Measurements from ENCODE around the gene SMIM24.
A peak's percentile ranks its signal among the peaks of the same experiment; 100 is the strongest.
"Not testable (repeated sequence)": the region's sequence is repeated elsewhere in the genome, so short reads cannot be mapped to it uniquely, and the experiment has no call there.

The SMIM24 gene

DNA sequence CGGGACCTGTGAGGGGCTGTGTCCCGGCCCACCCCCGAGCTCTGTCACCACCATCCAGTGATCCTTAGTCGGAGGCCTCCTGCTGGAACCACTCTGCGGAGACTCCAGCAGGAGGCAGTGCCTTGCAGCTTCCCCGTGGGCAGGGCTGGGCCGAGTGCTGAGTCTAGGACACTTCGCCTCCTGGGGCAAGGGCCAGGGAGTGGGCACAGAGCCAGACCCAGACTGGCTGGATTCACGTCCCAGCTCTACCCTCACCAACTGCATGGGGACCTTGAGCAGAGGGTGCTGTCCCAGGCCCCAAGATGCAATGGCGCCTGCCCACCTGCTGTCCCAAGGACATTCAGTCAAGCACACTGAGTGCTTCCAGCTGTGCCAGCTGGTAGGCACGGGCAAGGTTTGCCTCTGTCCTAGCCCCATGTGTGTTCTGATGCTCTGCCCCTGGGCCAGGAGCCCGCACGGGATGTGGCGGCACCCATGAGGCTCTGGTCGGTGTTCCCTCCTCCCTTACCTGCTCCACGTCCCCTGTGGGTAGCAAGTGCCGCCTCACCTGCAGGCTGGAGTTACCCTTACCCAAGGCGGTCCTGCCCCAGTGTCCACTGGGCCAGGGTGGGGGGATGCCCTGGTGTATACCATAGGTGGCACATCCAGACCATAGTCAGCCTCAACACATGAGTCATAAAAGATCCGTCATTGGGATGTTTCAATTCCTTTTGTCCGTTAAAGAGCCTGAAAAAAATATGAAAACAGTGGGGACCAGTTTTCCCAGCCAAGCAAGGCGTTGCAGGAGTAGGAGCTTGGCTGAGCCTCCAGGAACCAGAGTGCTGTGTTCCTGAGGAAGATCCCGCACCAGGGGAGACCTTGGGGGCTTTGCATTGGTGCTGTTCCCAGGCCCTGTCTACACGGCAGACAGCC, 33.2 kb upstream of the SMIM24 start:
- DNase-seq, result no peak

GRCh38 chr19:3512562-3513228, 32.4 kb upstream of the SMIM24 start:
- DNase-seq, result no peak

- no peak for DNase-seq
Measured at GRCh38 chr19:3511506-3512251, 31.4 kb upstream of the SMIM24 start.

DNA sequence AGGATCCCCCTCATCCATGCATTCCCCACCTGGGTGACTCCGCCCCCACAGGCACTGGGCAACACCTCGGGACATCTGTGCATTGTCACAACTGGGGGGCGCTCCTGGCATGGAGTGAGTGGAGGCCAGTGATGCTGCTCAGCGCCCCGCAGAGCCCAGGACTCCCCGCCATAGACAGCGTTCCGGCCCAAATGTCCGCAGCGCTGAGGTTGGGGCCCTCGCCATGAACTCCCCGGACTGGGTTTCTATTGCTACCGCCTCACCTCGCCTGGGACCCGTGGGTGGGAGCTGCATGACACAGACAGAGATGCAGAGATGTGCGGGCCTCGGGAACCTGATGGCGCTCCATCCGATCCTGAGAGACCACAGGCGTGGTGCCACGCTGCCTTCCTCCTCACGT, 30.4 kb upstream of the SMIM24 start:
- DNase-seq, result no peak

GRCh38 chr19:3509566-3509989, 29.3 kb upstream of the SMIM24 start:
- DNase-seq, result no peak

DNA sequence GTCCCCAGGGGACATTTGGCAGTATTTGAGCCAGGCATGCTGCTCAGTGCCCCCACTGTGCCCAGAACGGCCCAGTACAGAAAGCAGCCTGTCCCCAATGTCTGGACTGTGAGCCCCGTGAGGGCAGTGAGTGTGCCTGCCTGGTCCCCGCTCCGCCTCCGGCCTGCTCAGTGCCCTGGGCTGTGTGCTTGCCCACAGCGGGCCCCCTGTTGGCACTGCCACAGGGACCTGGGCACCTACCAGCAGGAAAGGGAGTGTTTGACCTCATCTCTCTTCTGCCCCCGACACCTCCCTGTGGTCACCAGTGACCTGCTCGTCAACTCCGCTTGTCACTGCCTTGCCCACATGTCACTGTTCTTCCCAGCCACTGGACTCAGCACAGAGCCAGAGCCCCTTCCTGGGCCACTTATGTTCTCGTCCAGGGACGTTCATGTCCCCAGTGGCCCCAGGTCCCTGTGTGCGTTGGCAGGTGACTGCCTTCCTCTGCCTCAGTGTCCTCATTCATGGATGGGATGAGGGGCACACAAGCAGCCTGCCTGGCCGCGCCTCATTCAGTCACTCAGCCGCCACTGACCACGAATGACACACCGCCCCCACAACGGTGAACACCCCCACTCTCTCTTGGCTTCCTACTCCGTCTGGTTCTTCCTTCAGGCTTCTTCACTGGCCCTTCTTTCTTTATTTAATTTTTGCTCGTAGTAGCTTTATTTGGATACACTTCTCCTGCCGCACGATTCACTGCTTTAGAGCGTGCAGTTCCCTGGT, 28.6 kb upstream of the SMIM24 start:
- DNase-seq, result no peak

- DNase-seq, result not testable (repeated sequence)
Measured at GRCh38 chr19:3508121-3508661, 27.9 kb upstream of the SMIM24 start.

DNA sequence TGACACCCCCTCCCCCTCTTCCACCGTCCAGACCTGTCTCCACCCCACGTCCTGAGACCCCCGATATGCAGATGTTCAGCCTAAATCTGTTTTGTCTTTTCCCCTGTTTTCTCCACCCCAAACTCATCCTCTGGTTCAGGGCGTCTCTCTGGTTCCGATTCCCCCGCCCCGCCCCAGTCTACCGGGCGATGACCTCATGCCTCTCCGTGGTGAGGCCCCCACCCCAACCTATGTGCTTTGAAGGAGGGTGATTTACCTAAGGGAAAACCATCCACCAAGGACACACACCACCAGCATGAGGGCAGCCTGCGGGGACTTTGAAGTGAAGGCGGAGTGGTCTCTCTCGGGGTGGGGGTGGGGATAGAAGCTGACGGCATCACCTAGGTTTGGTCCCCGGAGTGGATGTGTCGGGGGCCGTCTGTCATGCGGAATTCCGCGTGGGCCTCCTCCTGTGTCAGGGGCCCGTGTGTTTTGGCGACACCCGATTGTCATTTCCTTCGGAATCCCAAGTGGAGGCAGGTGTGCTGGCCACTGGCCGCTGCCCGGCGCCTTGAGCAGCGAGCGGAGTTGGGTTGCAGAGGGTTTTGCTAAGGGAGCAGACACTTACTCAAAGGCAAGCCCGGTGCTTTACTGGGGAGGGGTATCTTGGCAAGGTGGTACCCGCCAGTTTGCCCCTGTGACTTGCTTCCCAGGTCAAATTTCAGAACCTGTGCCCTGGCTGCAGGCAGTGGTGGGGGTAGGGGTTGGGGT, 27.2 kb upstream of the SMIM24 start:
- peak; percentile 29 to 53 for DNase-seq

- DNase-seq, result peak; percentile 55 to 57
Measured at GRCh38 chr19:3506384-3507340, 26.3 kb upstream of the SMIM24 start.

DNA sequence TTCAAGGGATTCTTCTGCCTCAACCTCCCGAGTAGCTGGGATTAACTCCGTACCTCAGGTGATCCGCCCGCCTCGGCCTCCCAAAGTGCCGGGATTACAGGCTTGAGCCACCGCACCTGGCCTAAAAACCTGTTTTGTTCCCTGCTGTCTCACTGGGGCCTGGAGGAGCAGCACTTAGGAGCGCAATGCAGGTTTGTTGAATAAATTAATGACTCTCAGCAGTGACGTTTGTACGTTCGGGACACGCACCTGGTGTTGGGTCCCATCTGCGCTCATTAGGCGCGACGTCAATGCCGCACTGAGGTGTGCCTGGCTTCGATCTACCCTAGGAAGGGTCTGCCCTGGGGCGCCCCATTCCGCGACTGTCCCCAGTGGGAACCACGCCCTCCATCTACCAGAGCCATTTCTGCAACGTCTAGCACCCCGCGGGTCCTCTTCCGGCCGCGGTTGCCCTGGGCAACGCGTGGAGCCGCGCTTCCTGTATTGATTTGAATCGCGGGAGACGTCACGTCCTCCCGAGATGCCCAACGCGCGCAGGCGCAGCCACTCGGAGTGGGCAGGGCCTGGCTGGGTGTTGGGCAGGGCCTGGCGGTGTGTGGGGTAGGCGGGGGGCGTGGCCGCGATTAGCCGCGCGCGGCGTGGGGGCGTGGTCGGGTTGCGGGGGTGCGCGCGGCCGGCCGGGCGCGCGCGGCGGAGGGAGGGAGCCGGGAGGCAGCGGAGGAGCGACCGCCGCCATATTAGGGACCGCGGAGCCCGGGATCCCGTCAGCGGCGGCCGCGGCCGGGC, 25.5 kb upstream of the SMIM24 start, which contains the start of gene FZR1:
Gene FZR1, plus strand, starts transcription at position 714 of the 786 bp plus-strand sequence. CDS start 16,679 bp downstream, outside the sequence.
- peak; percentile 100 for DNase-seq

DNA sequence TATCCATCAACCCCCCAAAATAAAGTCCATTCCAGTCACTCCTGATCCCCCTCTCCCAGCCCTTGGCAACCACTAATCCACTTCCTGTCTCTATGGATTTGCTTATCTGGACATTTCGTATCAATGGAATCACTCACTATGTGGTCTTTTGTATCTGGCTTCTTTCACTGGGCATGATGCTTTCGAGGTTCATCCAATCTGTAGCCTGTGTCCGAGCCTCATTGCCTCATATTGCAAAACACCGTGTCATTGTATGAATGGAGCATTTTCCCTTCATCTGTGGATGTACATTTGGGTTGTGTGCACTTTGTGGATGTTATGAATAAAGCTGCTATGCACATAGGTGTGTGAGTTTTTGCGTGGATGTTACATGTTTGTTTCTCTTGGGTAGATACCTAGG, 24.4 kb upstream of the SMIM24 start:
- DNase-seq, result no peak

DNA sequence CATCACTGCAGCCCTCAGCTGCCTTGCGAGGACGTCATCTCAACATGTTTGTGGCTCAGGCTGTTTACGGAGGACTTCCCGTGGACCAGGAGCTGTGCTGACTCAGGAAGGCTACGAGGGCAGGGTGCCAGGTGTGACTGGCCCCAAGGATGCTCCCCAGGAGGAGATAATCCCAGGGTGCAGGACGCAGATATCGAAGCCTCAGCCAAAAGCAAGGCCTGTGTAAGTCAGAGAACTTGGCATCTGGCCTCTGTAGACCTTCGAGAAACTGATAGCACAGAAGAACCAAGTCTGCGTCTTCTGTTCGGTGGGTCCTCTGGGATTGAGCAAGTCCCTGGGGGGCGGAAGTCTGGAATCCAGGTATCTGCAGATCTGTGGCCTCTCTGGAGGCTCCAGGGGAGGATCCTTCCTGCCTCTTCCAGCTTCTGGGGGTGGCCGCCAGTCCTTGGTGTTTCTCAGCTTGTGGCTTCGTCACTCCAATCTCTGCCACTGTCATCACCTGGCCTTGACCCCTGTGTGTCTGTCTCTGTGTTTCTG, 22.8 kb upstream of the SMIM24 start:
- DNase-seq, result no peak

GRCh38 chr19:3501780-3502179, 21.5 kb upstream of the SMIM24 start:
- no peak for DNase-seq

DNA sequence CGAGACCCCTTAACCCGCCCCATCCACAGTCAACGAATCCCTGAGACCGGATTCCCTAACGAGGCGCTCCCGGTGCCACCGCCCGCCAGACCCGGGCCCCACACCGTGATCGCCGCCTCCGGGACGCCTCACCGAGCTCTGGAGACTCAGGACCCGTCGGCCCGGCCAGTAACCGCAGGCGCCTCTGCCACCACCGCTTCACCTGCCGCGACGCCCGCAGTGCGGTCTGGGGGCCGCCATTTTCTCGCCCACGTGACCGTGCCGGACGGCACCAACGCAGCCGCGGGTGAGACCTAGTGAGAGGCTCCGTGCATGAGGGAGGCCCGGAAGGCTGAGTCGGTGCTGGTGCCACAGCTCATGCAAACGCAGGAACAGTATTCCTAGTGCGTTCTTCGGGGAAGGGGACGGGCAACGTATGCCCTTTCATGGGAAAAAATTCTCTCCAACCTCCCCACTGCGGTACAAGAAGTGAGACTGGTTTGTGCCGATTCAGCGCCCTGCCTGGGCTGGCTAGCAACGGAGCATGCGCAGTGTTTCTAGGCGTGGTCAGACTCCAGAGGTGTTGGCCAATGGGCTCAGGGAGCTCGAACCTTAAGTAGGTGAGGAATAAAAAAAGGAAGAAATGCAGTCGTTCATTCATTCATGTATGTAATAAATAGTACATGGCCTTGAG, 20.2 kb upstream of the SMIM24 start, which contains the start of gene DOHH:
Gene DOHH, minus strand, starts transcription at position 246 of the 673 bp plus-strand sequence. CDS start 3,860 bp downstream, outside the sequence.
- peak; percentile 97 for DNase-seq

- DNase-seq, result no peak
Measured at GRCh38 chr19:3499738-3500428, 19.6 kb upstream of the SMIM24 start.

- DNase-seq, result no peak
Measured at GRCh38 chr19:3497757-3498520, 17.6 kb upstream of the SMIM24 start.

Data from CD4-positive, alpha-beta T cell treated with Interleukin-4 for 1 hour (primary cell).